ENCODE results near the gene ORC5. TPM values are rescaled to one million over a fixed set of nuclear protein-coding genes. Genes with fewer than 3 reads are reported as not detected.

The ORC5 gene
- total and polyA plus RNA-seq, 2 experiments from 2014 or later, result 5.5 to 9.1 TPM

DNA sequence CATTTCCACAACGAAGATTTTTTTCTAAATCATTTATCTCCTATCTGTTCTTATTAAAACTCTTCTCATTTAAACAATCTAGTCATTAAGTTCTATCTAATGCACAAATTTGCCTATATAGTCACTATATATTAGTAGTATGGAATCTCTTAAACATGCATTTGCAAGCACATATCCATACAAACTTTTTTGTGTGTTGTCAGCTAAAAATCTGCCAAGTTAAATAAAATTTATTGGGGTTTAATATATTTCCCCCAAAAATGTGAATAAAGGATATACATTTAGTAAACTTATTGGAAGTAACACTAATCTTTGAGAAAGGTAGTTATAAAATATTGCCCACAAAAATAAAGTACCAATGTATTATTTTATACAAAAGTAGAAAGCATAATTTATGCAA is 55.3 kb downstream of the ORC5 start:
- H3K79me2 ChIP-seq, result no peaks in the 10 kb centered on the region
- no peak overlapping the region for H3K4me2 ChIP-seq
- DNase-seq (ENCODE audit: low spot score), result no peak
- TF ChIP-seq EZH2phosphoT487 (IDR thresholded peaks at IDR 0.05; ENCODE audit: low read depth, severe bottlenecking, unreplicated experiment), result no peak
- no peak for TF ChIP-seq CTCF (IDR thresholded peaks at IDR 0.05; ENCODE audit: poor library complexity)
- no peak for TF ChIP-seq EZH2 (IDR thresholded peaks at IDR 0.05; ENCODE audit: borderline replicate concordance)
- no peak overlapping the region for H2AFZ ChIP-seq
- no peaks in the 10 kb centered on the region for H3K27me3 ChIP-seq
- H4K20me1 ChIP-seq (ENCODE audit: insufficient read depth, poor library complexity, severe bottlenecking), result no peaks in the 10 kb centered on the region
- H3K9me3 ChIP-seq (ENCODE audit: low read depth), result no peaks in the 10 kb centered on the region
- H3K9me2 ChIP-seq (replicated peaks; ENCODE audit: insufficient read depth), result no peaks in the 10 kb centered on the region
- no peak overlapping the region for H3K27ac ChIP-seq
- H3K36me3 ChIP-seq (replicated peaks; ENCODE audit: insufficient read depth, low read depth), result no peaks in the 10 kb centered on the region
- WGBS (ENCODE audit: low lambda C conversion rate, missing lambda C conversion rate), result 75% methylated on average over 1 of the region's 1 CpG
- no peaks in the 10 kb centered on the region for H3K4me1 ChIP-seq (ENCODE audit: insufficient read depth)
- no peak overlapping the region for H3K4me3 ChIP-seq

DNA sequence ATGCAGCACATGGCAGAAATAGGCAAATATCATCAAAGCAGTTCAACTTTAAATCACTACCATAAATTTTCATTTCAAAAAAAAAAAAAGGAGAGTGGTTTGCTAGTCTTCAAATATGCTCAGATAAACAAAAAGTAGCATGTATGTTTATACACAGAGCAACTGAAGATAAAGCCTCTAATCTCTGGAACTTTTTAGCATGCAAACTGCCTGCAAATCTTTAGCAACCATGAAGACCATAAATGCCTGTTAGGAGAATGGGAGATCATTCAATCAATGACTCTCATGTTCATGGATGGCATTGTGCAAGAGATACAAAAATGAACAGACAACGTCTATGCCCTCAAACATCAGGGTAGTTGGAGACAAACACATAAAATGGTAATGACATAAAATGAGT is 57.3 kb downstream of the ORC5 start:
- no peaks in the 10 kb centered on the region for H3K9me3 ChIP-seq (ENCODE audit: low read depth)
- H3K4me1 ChIP-seq (ENCODE audit: insufficient read depth), result no peaks in the 10 kb centered on the region
- no peaks in the 10 kb centered on the region for H3K36me3 ChIP-seq (replicated peaks; ENCODE audit: insufficient read depth, low read depth)
- no peak for DNase-seq (ENCODE audit: low spot score)
- H3K79me2 ChIP-seq, result no peaks in the 10 kb centered on the region
- no peaks in the 10 kb centered on the region for H3K9me2 ChIP-seq (replicated peaks; ENCODE audit: insufficient read depth)
- no peak overlapping the region for H3K27ac ChIP-seq
- no peak overlapping the region for H2AFZ ChIP-seq
- WGBS (ENCODE audit: low lambda C conversion rate, missing lambda C conversion rate), result 48% methylated on average over 1 of the region's 1 CpG
- no peaks in the 10 kb centered on the region for H3K27me3 ChIP-seq
- H3K4me3 ChIP-seq, result no peak overlapping the region
- no peaks in the 10 kb centered on the region for H4K20me1 ChIP-seq (ENCODE audit: insufficient read depth, poor library complexity, severe bottlenecking)
- TF ChIP-seq EZH2 (IDR thresholded peaks at IDR 0.05; ENCODE audit: borderline replicate concordance), result no peak
- H3K4me2 ChIP-seq, result no peak overlapping the region

DNA sequence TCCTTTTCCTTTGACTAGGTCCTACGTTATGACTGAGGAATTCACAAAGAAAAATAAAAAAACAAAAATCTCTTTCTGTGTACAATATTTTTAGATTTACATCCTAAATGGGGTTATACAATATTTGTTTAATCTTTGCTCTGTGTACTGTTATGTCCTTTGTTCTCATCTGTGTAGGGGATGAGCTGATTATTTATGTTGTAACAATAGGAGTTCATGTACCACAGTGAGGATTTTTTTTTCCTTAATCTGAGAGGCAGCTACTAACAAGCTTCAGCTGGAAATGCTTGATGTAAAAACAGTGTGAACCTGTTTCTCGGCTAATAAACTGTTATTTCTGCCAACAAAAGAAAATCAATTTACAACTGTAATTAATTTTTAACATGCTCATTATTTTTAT is 58.0 kb downstream of the ORC5 start:
- Histone ChIP-seq H4K20me1 (ENCODE audit: insufficient read depth, poor library complexity, severe bottlenecking) (no peaks in the 10 kb centered on the region), H3K36me3 (replicated peaks; ENCODE audit: insufficient read depth, low read depth) (no peaks in the 10 kb centered on the region), H3K4me3 (no peak overlapping the region), H3K4me1 (ENCODE audit: insufficient read depth) (no peaks in the 10 kb centered on the region), H3K4me2 (no peak overlapping the region), H3K79me2 (no peaks in the 10 kb centered on the region), H3K9me3 (ENCODE audit: low read depth) (no peaks in the 10 kb centered on the region), H3K9me2 (replicated peaks; ENCODE audit: insufficient read depth) (no peaks in the 10 kb centered on the region), H3K27ac (no peak overlapping the region), H3K27me3 (no peaks in the 10 kb centered on the region), H2AFZ (no peak overlapping the region)
- no peak for DNase-seq (ENCODE audit: low spot score)
- TF ChIP-seq EZH2 (IDR thresholded peaks at IDR 0.05; ENCODE audit: borderline replicate concordance), result no peak
- no peak for TF ChIP-seq CTCF (IDR thresholded peaks at IDR 0.05; ENCODE audit: poor library complexity)
- no peak for TF ChIP-seq EZH2phosphoT487 (IDR thresholded peaks at IDR 0.05; ENCODE audit: low read depth, severe bottlenecking, unreplicated experiment)
- WGBS (ENCODE audit: low lambda C conversion rate, missing lambda C conversion rate), result 56% methylated on average over 2 of the region's 2 CpGs

DNA sequence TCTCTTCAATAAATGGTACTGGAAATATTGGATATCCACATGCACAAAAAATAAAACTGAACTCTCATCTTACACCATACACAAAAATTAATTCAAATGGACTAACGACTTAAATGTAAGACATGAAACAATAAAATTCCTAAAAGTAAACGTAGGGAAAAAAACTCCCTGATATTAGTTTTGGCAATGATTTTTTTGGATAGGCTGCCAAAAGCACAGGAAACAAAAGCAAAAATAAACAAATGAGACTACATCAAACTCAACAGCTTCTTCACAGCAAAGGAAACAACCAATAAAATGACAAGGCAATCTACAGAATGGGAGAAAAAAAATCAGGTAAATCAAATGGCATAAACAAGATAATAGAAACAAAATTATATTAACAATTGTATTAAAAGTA is 65.7 kb downstream of the ORC5 start:
- 93% methylated on average over 2 of the region's 2 CpGs for WGBS (ENCODE audit: low lambda C conversion rate, missing lambda C conversion rate)
- H3K4me2 ChIP-seq, result no peak overlapping the region
- no peak overlapping the region for H3K27ac ChIP-seq
- H3K9me3 ChIP-seq (ENCODE audit: low read depth), result no peaks in the 10 kb centered on the region
- TF ChIP-seq CTCF (IDR thresholded peaks at IDR 0.05; ENCODE audit: poor library complexity) (no peak), EZH2phosphoT487 (IDR thresholded peaks at IDR 0.05; ENCODE audit: low read depth, severe bottlenecking, unreplicated experiment) (no peak), EZH2 (IDR thresholded peaks at IDR 0.05; ENCODE audit: borderline replicate concordance) (no peak)
- no peaks in the 10 kb centered on the region for H3K79me2 ChIP-seq
- H3K36me3 ChIP-seq (replicated peaks; ENCODE audit: insufficient read depth, low read depth), result no peaks in the 10 kb centered on the region
- H2AFZ ChIP-seq, result no peak overlapping the region
- no peak for DNase-seq (ENCODE audit: low spot score)
- no peak overlapping the region for H3K4me3 ChIP-seq
- H3K4me1 ChIP-seq (ENCODE audit: insufficient read depth), result no peaks in the 10 kb centered on the region
- no peaks in the 10 kb centered on the region for H3K9me2 ChIP-seq (replicated peaks; ENCODE audit: insufficient read depth)
- H3K27me3 ChIP-seq, result no peaks in the 10 kb centered on the region
- no peaks in the 10 kb centered on the region for H4K20me1 ChIP-seq (ENCODE audit: insufficient read depth, poor library complexity, severe bottlenecking)
